Astrocyte (in vitro differentiated cells and primary cell): ENCODE results near the gene CRTC1.

Source experiments
- EZH2 ChIP-seq: IDR thresholded peaks from 2 replicates; pipeline ENCODE4 v1.6.1; 2012; ENCODE audit warnings: mild to moderate bottlenecking, low read length, inconsistent platforms; ENCODE audit not compliant: insufficient read depth
- TF ChIP-seq, protein P1 (sequence below): IDR thresholded peaks from 2 replicates; pipeline ENCODE4 v1.5.1; 2011; ENCODE audit warnings: low read depth, mild to moderate bottlenecking, inconsistent platforms, low read length, moderate library complexity; ENCODE audit not compliant: insufficient read depth

GRCh38 chr19:18784786-18785120 lies 101.3 kb downstream of the CRTC1 start:
- TF ChIP-seq, protein P1, sequence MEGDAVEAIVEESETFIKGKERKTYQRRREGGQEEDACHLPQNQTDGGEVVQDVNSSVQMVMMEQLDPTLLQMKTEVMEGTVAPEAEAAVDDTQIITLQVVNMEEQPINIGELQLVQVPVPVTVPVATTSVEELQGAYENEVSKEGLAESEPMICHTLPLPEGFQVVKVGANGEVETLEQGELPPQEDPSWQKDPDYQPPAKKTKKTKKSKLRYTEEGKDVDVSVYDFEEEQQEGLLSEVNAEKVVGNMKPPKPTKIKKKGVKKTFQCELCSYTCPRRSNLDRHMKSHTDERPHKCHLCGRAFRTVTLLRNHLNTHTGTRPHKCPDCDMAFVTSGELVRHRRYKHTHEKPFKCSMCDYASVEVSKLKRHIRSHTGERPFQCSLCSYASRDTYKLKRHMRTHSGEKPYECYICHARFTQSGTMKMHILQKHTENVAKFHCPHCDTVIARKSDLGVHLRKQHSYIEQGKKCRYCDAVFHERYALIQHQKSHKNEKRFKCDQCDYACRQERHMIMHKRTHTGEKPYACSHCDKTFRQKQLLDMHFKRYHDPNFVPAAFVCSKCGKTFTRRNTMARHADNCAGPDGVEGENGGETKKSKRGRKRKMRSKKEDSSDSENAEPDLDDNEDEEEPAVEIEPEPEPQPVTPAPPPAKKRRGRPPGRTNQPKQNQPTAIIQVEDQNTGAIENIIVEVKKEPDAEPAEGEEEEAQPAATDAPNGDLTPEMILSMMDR: no peak
- TF ChIP-seq EZH2: no peak
